ENCODE measurements around the gene ABTB1.

The ABTB1 gene

GRCh38 chr3:127707851-127708411, 35.2 kb downstream of the ABTB1 start:
- DNase-seq: no peak

GRCh38 chr3:127708837-127709236, 36.1 kb downstream of the ABTB1 start:
- no peak for DNase-seq

GRCh38 chr3:127709320-127710060, 36.7 kb downstream of the ABTB1 start:
- no peak for DNase-seq

- DNase-seq: no peak
These were observed 37.6 kb downstream of the ABTB1 start for GRCh38 chr3:127710155-127710941.

GRCh38 chr3:127711021-127711695, 38.4 kb downstream of the ABTB1 start:
- no peak for DNase-seq

- DNase-seq: no peak
These were observed 39.1 kb downstream of the ABTB1 start for GRCh38 chr3:127711896-127712295.

GRCh38 chr3:127712461-127712860, 39.7 kb downstream of the ABTB1 start:
- no peak for DNase-seq

- no peak for DNase-seq
These were observed 40.4 kb downstream of the ABTB1 start for GRCh38 chr3:127712881-127713771.

GRCh38 chr3:127714125-127714571, 41.4 kb downstream of the ABTB1 start:
- no peak for DNase-seq

- DNase-seq: no peak
These were observed 42.1 kb downstream of the ABTB1 start for GRCh38 chr3:127714866-127715265.

- no peak for DNase-seq
These were observed 42.8 kb downstream of the ABTB1 start for GRCh38 chr3:127715532-127715931.

- DNase-seq: no peak
These were observed 43.6 kb downstream of the ABTB1 start for GRCh38 chr3:127716384-127716783.

GRCh38 chr3:127717357-127718244, 44.8 kb downstream of the ABTB1 start:
- DNase-seq: peak; percentile 65

- DNase-seq: no peak
These were observed 45.6 kb downstream of the ABTB1 start for GRCh38 chr3:127718245-127718915.

- DNase-seq: no peak
These were observed 46.2 kb downstream of the ABTB1 start for GRCh38 chr3:127718916-127719290.

- no peak for DNase-seq
These were observed 46.6 kb downstream of the ABTB1 start for GRCh38 chr3:127719369-127719768.

- no peak for DNase-seq
These were observed 47.5 kb downstream of the ABTB1 start for GRCh38 chr3:127720161-127720823.

- no peak for DNase-seq
These were observed 48.5 kb downstream of the ABTB1 start for GRCh38 chr3:127720985-127721935.

All from RPMI8226 (cell line).